ENCODE data around the gene SDF4. TPM values are rescaled to one million over a fixed set of nuclear protein-coding genes. Genes with fewer than 3 reads are reported as not detected.

The SDF4 gene
- total and polyA plus RNA-seq, 2 donors (not counting 1 experiment from before 2014, with no cell fraction given) = 100 to 143 TPM

- WGBS (ENCODE audit: insufficient coverage) = 97% methylated on average over 24 of the region's 24 CpGs
- no peak for ATAC-seq (ENCODE audit: low read depth)
- Histone ChIP-seq H3K9me3 (ENCODE audit: control extremely low read depth in 1 of 3, control insufficient read depth in 2 of 3, insufficient read depth in 1 of 3, low read length in 2 of 3) (peaks cover 0 to 3% (median 0%) of the 10 kb centered on the region in 3 donors), H3K9ac (ENCODE audit: low read length) (no peak overlapping the region), H2AFZ (ENCODE audit: insufficient read depth, low read depth, low read length, poor library complexity, severe bottlenecking) (no peak overlapping the region), H3K4me1 (ENCODE audit: control insufficient read depth in 2 of 2, insufficient read depth in 2 of 2, low read length in 2 of 2) (peaks cover 3 to 4% of the 10 kb centered on the region in 2 donors), H3K36me3 (replicated peaks in 1 of 2; ENCODE audit: control extremely low read depth in 1 of 2, control insufficient read depth in 1 of 2, extremely low read depth in 1 of 2, insufficient read depth in 2 of 2, low read length in 1 of 2) (peaks cover 0 to 68% of the 10 kb centered on the region in 2 experiments), H4K20me1 (ENCODE audit: control insufficient read depth, insufficient read depth, low read length, poor library complexity, severe bottlenecking) (peaks cover 74% of the 10 kb centered on the region), H3K79me2 (ENCODE audit: control insufficient read depth, insufficient read depth, low read length) (peaks cover 18% of the 10 kb centered on the region), H3K27me3 (replicated peaks in 1 of 4; ENCODE audit: control extremely low read depth in 1 of 4, control insufficient read depth in 3 of 4, insufficient read depth in 4 of 4, low read length in 3 of 4) (no peaks in the 10 kb centered on the region), H3K27ac (ENCODE audit: low read length in 2 of 2) (no peak overlapping the region), H3K4me2 (replicated peaks; ENCODE audit: low read depth, low read length, poor library complexity, severe bottlenecking) (no peak overlapping the region), H3K4me3 (ENCODE audit: control extremely low read depth in 1 of 5, extremely low read depth in 1 of 5, insufficient read depth in 1 of 5, low read depth in 2 of 5, low read length in 4 of 5) (no peak overlapping the region)
- Mint-ChIP-seq H3K4me3 (no peak overlapping the region), H3K9me3 (ENCODE audit: insufficient read depth) (no peaks in the 10 kb centered on the region), H3K27me3 (no peaks in the 10 kb centered on the region), H3K27ac (no peak overlapping the region), H3K4me1 (peaks cover 8% of the 10 kb centered on the region)
- DNase-seq = no peak
- TF ChIP-seq CTCF (IDR thresholded peaks at IDR 0.05) (no peak), EZH2 (IDR thresholded peaks at IDR 0.05; ENCODE audit: borderline replicate concordance, insufficient read depth, low read depth, low read length, poor library complexity, severe bottlenecking) (no peak)
- ChIA-PET POLR2A (no interaction called here), CTCF (no interaction called here)
- intact Hi-C loops (cut with micrococcal nuclease) = no loop called here
Observed at GRCh38 chr1:1220197-1220596, 11.6 kb downstream of the SDF4 start.

- H3K4me3 ChIP-seq (ENCODE audit: control extremely low read depth in 1 of 5, extremely low read depth in 1 of 5, insufficient read depth in 1 of 5, low read depth in 2 of 5, low read length in 4 of 5) = no peak overlapping the region
- H3K36me3 ChIP-seq (replicated peaks in 1 of 2; ENCODE audit: control extremely low read depth in 1 of 2, control insufficient read depth in 1 of 2, extremely low read depth in 1 of 2, insufficient read depth in 2 of 2, low read length in 1 of 2) = peaks cover 0 to 61% of the 10 kb centered on the region in 2 experiments
- no peak overlapping the region for H2AFZ ChIP-seq (ENCODE audit: insufficient read depth, low read depth, low read length, poor library complexity, severe bottlenecking)
- peaks cover 66% of the 10 kb centered on the region for H4K20me1 ChIP-seq (ENCODE audit: control insufficient read depth, insufficient read depth, low read length, poor library complexity, severe bottlenecking)
- intact Hi-C loops (cut with micrococcal nuclease) = no loop called here
- TF ChIP-seq CTCF (IDR thresholded peaks at IDR 0.05) (no peak), EZH2 (IDR thresholded peaks at IDR 0.05; ENCODE audit: borderline replicate concordance, insufficient read depth, low read depth, low read length, poor library complexity, severe bottlenecking) (no peak)
- H3K79me2 ChIP-seq (ENCODE audit: control insufficient read depth, insufficient read depth, low read length) = peaks cover 14% of the 10 kb centered on the region
- ChIA-PET POLR2A (no interaction called here), CTCF (interaction anchor here (1.8 kb wide), 1 partner anchor 97 kb away, joined by 5 read pairs; no protein-coding TSS in a partner anchor)
- no peaks in the 10 kb centered on the region for H3K9me3 Mint-ChIP-seq (ENCODE audit: insufficient read depth)
- DNase-seq (no peak), ATAC-seq (ENCODE audit: low read depth) (no peak)
- H3K9me3 ChIP-seq (ENCODE audit: control extremely low read depth in 1 of 3, control insufficient read depth in 2 of 3, insufficient read depth in 1 of 3, low read length in 2 of 3) = peaks cover 0 to 6% (median 0%) of the 10 kb centered on the region in 3 donors
- no peaks in the 10 kb centered on the region for H3K27me3 ChIP-seq (replicated peaks in 1 of 4; ENCODE audit: control extremely low read depth in 1 of 4, control insufficient read depth in 3 of 4, insufficient read depth in 4 of 4, low read length in 3 of 4)
- no peaks in the 10 kb centered on the region for H3K27me3 Mint-ChIP-seq
- H3K4me3 Mint-ChIP-seq = no peak overlapping the region
- peaks cover 16% of the 10 kb centered on the region for H3K4me1 Mint-ChIP-seq
- H3K4me1 ChIP-seq (ENCODE audit: control insufficient read depth in 2 of 2, insufficient read depth in 2 of 2, low read length in 2 of 2) = peaks cover 11 to 12% of the 10 kb centered on the region in 2 donors
- no peak overlapping the region for H3K9ac ChIP-seq (ENCODE audit: low read length)
- 94% methylated on average over 20 of the region's 20 CpGs for WGBS (ENCODE audit: insufficient coverage)
- H3K27ac Mint-ChIP-seq = no peak overlapping the region
- no peak overlapping the region for H3K4me2 ChIP-seq (replicated peaks; ENCODE audit: low read depth, low read length, poor library complexity, severe bottlenecking)
- no peak overlapping the region for H3K27ac ChIP-seq (ENCODE audit: low read length in 2 of 2)
Observed at GRCh38 chr1:1219341-1219740, 12.5 kb downstream of the SDF4 start.

Data from B cell (primary cell).